ENCODE results near the gene CTIF. TPM values are rescaled to one million over a fixed set of nuclear protein-coding genes. Genes with fewer than 3 reads are reported as not detected.

Gene CTIF
- total RNA-seq, 1 donor from 2014 or later: 23.4 TPM

GRCh38 chr18:48789259-48789812 is 250.5 kb downstream of the CTIF start:
- DNase-seq: no peak

DNA sequence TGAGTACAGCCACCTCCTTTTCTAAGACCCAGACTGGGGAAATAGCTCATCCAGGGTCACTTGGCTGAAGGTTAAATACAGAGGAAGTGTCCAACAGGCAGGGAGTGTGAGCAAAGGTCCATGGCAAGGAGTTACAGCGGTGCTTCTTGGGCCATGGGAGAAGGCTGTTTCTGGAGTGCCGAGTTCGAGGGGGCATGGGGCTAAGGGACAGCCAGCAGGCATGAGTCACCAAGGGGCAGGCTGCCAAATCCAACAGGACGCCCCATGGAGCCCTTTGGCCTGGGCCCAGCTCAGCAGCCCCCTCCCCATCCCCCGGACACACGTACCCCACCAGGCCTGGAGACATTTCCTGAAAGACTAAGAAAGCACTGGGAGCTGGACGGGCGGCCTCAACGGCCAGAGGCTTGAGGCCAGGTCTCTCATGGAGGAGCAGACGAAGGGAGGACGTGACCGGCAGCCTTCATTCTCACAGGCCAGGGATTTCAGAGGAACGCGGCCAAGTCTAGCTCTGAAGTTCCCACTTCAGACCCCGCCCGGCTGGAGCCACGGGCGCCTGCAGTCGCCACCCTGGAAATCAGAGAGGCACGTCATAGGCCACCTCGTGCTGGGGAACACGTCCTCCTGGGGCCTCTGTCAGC is 251.5 kb downstream of the CTIF start:
- no peak for DNase-seq

DNA sequence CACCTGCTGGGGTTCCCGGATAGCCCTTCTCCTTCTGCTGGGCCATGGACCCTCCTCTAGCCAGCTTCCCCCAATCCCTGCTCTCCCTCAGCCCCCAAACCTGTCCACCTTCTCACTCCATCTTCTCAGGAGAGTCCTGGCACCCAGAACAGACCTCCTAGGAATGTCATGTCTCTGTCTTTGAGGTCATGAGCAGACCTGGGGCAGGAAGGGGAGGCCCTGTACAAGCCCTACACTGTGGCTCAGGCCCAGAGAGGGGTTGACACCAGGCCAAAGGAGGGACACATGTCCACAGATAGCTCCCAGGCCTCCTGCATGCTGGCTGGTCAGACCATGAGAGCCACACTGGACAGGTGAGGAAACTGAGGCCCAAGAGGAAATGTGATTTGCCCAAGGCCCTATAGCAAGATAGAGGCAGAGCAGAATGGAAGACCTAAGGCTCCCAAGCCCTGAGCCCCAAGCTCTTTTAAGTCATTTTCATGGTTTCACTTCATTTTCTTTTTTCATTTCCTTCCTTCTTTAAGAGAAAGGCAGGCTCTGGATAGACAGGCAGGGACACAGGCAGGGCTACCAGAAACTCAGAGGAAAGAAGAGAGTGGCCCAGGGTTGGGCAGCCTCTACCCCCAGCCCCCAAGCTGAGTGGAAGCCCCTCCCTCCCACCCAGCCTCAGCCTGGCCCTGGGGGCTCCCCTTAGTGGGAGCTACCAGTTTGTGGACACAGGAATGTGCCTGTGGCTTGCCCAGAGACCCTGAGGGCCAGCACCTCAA is 252.2 kb downstream of the CTIF start:
- DNase-seq: no peak

- no peak for DNase-seq
Observed at GRCh38 chr18:48791636-48792105, 252.8 kb downstream of the CTIF start.

GRCh38 chr18:48792141-48792540 is 253.3 kb downstream of the CTIF start:
- DNase-seq: no peak

- DNase-seq: no peak
Observed at GRCh38 chr18:48792611-48793380, 254.0 kb downstream of the CTIF start.

GRCh38 chr18:48794251-48794970 is 255.6 kb downstream of the CTIF start:
- no peak for DNase-seq

GRCh38 chr18:48795696-48796095 is 256.9 kb downstream of the CTIF start:
- DNase-seq: no peak

DNA sequence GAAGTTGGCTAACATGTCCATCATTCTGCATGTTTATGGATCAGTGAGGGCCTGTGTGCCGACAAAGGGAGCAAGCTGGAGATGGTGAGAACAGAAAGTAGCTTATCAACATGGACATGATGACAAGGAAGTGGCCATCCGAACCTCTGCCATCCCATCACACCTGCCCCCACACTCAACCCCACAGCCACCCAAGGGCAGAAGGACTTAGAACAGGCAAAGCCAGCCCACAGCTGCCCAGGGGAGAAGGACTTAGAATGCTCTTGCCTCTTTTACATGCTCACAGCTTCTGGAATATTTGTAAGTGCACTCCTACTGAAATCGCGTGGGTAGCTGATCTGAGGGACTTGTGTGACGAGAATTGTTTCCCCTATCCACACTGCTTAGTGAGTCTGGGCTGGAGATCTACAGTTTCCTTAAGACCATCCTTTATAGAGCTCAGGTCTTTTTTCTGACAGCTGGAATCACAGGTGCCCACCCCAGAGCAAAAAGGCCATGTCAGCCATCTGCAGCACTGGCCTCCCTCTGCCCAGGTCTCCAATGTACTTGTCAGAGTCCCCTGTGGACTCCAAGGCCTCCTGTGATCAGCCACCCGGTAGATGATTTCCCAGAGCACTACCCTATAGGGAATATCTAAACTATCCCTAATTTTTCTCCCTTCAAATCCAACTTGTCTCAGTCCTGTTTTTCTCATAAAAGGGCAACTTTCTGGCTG is 257.8 kb downstream of the CTIF start:
- DNase-seq: no peak

- DNase-seq: no peak
Observed at GRCh38 chr18:48797841-48798255, 259.0 kb downstream of the CTIF start.

DNA sequence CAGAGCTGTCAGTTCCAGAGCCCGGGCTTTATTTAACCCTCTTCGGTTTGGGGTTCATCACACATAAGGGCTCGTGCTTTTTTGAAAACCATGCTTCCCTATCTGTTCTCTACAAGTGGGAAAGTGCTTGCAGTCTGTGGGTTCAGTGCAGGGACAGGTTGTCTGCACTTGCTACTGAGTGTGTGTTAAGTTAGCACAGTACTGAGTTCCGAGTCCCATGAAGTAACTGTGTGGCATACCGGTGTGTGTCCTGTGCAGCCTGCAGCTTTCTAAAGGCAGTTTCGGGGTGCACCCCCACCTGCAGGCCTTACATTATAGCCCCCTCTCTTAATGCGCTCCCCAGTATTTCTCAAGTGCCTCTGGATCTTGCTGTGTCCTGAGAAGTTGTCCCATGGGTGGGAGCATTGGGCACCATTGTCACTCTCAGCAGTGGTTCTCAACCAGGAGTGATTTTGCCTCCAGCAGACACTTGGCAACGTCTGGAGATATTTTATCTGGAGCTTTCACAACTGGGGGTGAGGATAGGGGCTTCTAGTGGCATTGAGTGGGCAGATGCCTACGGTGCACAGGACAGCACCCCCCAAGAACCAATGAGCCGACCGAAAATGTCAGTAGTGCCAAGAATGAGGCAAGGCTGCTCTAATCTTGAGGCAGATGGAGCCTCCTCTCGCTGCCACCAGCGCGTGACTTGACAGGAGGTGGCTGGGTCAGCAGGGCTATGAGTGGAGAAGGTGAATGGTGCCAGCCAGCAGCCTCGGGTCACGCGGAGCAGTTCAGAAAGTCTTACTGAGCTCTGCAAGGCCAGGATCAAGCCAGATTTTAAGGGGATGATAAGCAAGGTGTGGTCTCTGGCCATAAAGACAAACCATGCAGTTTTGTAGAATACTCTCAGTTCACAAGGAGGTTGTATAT is 259.8 kb downstream of the CTIF start:
- no peak for DNase-seq

GRCh38 chr18:48799724-48800315 is 261.0 kb downstream of the CTIF start:
- DNase-seq: no peak

DNA sequence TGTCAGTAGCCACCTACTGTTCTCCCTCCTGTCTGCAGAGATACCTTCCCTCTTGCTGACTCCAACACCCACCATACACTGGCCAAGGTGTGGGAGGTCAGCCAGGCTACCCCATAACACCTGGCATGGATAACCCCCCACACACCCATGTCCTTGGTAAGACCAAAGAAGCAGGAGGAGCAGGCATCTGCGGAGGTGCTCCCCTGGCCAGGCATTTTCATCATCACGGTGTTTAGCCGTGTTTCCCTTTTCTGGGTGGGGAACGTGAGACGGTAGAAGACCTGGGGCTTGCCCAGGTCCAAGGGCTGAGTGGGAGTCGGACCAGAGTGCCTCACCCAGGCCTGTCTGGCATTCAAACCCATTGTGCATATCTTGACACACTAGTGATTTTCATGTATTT is 261.6 kb downstream of the CTIF start:
- DNase-seq: no peak

GRCh38 chr18:48800876-48801727 is 262.3 kb downstream of the CTIF start:
- no peak for DNase-seq

DNA sequence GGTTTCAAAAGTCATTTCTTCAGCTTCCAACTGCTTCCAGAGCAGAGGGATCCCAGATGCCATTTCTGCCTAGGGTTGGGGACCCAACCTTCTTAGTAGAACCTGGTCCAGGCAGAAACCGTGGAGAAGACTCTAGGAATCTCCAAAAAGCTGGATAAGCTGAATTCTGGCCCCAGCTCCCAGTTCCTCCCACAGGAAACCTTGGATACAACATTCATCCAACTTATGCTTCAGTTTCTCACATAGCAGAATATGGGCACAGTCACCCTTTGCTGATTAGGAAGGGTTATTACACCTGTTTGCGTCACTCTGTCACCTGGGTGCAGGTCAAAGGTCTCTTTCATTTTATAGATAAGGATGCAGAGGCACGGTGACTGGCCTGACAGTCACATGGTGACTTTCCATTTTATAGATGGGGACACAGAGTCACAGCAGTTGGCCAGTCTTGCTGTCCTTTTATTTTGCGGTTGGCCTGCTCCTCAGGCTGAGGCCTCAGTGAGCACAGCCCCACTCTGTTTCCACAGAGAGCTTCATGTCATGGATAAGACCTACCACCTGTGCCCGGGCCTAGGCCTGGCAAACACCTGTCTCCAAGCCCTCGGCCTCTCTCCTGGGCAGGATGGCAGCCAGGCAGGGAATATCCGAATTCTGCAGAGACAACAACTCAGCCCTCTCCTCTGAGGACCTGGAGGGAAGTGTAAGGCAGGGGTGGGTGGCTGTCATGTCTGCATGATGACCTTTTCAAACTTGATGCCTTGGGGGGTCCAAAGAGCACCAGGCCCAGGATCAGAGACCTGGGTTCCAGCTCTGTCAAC is 263.1 kb downstream of the CTIF start:
- no peak for DNase-seq

GRCh38 chr18:48802543-48803290 is 263.9 kb downstream of the CTIF start:
- peak; percentile 67 for DNase-seq

DNA sequence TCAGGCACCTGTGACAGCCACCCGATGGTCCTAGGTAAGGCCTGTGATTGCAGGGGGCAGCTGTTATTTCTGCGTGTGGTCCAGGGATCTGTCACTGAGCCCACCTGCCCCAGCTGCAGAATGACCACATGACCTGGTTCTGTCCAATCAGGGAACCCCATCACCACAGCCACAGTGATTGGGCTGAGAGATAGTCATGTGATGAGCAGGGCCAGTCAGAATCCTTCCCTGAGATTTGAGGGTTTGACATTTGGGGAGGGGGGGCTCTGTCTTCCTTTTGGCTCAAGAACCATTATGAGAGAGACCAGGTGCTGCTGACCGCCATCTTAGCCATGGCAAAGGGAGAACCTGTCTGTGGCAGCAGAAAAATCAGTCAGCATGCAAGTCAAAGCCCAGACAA is 264.7 kb downstream of the CTIF start:
- no peak for DNase-seq

Measured in tongue (tissue), 2 donors.